SU-DHL-6 (cell line): ENCODE results near the gene IDH3G.

Experiments
- EZH2phosphoT487 ChIP-seq: fragments of 200-600 bp; sonication (generic), shearing (Covaris generic); conservative IDR thresholded peaks from 2 replicates; pipeline ENCODE4 v1.6.1; 2018; ENCODE audit warnings: mild to moderate bottlenecking, antibody characterized with exemption, low read length, moderate library complexity, mixed read lengths
- TF ChIP-seq, protein P1 (sequence below): fragments of 200-600 bp; sonication (generic); IDR thresholded peaks from one replicate; pipeline ENCODE4 v1.5.1; 2017; ENCODE audit warnings: antibody characterized with exemption, mild to moderate bottlenecking, low read length, moderate library complexity; ENCODE audit not compliant: insufficient read depth, poor library complexity, severe bottlenecking

GRCh38 chrX:153782871-153783270, 11.3 kb downstream of the IDH3G start:
- TF ChIP-seq, protein P1, sequence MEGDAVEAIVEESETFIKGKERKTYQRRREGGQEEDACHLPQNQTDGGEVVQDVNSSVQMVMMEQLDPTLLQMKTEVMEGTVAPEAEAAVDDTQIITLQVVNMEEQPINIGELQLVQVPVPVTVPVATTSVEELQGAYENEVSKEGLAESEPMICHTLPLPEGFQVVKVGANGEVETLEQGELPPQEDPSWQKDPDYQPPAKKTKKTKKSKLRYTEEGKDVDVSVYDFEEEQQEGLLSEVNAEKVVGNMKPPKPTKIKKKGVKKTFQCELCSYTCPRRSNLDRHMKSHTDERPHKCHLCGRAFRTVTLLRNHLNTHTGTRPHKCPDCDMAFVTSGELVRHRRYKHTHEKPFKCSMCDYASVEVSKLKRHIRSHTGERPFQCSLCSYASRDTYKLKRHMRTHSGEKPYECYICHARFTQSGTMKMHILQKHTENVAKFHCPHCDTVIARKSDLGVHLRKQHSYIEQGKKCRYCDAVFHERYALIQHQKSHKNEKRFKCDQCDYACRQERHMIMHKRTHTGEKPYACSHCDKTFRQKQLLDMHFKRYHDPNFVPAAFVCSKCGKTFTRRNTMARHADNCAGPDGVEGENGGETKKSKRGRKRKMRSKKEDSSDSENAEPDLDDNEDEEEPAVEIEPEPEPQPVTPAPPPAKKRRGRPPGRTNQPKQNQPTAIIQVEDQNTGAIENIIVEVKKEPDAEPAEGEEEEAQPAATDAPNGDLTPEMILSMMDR: no peak
- no peak for TF ChIP-seq EZH2phosphoT487
